Hepatocyte (in vitro differentiated cells): ENCODE measurements around the gene RCCD1. TPM values are rescaled to one million over a fixed set of nuclear protein-coding genes. Genes with fewer than 3 reads are reported as not detected.

ENCODE experiments used
- DNase-seq: peaks from one replicate; pipeline ENCODE4 v3.0.0-alpha.2; 2016; ENCODE audit warnings: low spot score
- H2AFZ ChIP-seq: fragments of 200-600 bp; sonication (generic); 2 replicates; pipeline ENCODE4 v1.6.0; 2016; ENCODE audit warnings: antibody characterized with exemption, mild to moderate bottlenecking
- H3K27ac ChIP-seq: fragments of 200-600 bp; sonication (generic); 2 replicates; pipeline ENCODE4 v1.5.1; 2016; ENCODE audit warnings: mild to moderate bottlenecking
- H3K27me3 ChIP-seq: fragments of 200-600 bp; sonication (generic); 2 replicates; pipeline ENCODE4 v1.6.1; 2016
- H3K36me3 ChIP-seq: fragments of 200-600 bp; sonication (generic); replicated peaks from 2 replicates; pipeline ENCODE4 v1.5.1; 2016; ENCODE audit warnings: low read depth; ENCODE audit not compliant: insufficient read depth
- H3K4me1 ChIP-seq: fragments of 200-600 bp; sonication (generic); 2 replicates; pipeline ENCODE4 v1.5.1; 2016; ENCODE audit warnings: mild to moderate bottlenecking, moderate library complexity; ENCODE audit not compliant: insufficient read depth
- H3K4me2 ChIP-seq: fragments of 200-600 bp; sonication (generic); 2 replicates; pipeline ENCODE4 v1.6.0; 2016
- H3K4me3 ChIP-seq: fragments of 200-600 bp; sonication (generic); 2 replicates; pipeline ENCODE4 v1.5.1; 2016; ENCODE audit warnings: mild to moderate bottlenecking
- H3K79me2 ChIP-seq: fragments of 200-600 bp; sonication (generic); 2 replicates; pipeline ENCODE4 v1.6.0; 2017; ENCODE audit warnings: mild to moderate bottlenecking
- H3K9me2 ChIP-seq: fragments of 200-600 bp; sonication (generic); replicated peaks from 2 replicates; pipeline ENCODE4 v1.6.0; 2017; ENCODE audit warnings: mild to moderate bottlenecking; ENCODE audit not compliant: insufficient read depth
- H3K9me3 ChIP-seq: fragments of 200-600 bp; sonication (generic); 2 replicates; pipeline ENCODE4 v1.5.1; 2016; ENCODE audit warnings: low read depth, mild to moderate bottlenecking
- H4K20me1 ChIP-seq: fragments of 200-600 bp; sonication (generic); 2 replicates; pipeline ENCODE4 v1.6.0; 2016; ENCODE audit warnings: mild to moderate bottlenecking; ENCODE audit not compliant: insufficient read depth, poor library complexity, severe bottlenecking
- EZH2 ChIP-seq: fragments of 200-600 bp; sonication (generic); IDR thresholded peaks from 2 replicates; pipeline ENCODE4 v1.6.1; 2016; ENCODE audit warnings: antibody characterized with exemption, mild to moderate bottlenecking, borderline replicate concordance
- EZH2phosphoT487 ChIP-seq: fragments of 200-600 bp; sonication (generic); IDR thresholded peaks from one replicate; pipeline ENCODE4 v1.6.1; 2018; ENCODE audit warnings: antibody characterized with exemption, mild to moderate bottlenecking, low read depth, moderate library complexity; ENCODE audit not compliant: unreplicated experiment, severe bottlenecking
- WGBS: methylation state at CpG from one replicate; pipeline ENCODE4 v1.1.6; 2016; ENCODE audit warnings: low lambda C conversion rate; ENCODE audit errors: missing lambda C conversion rate; 5-methylcytosine and 5-hydroxymethylcytosine counted together
- polyA plus RNA-seq: library from polyadenylated mRNA; unstranded; fragments of >200 nt; fragmentation: Nextera tagmentation; extraction: Ambion mirVana; gene quantifications from 2 replicates; pipeline ENCODE4 v1.2.1, GENCODE V29; 2016
- total RNA-seq: library from RNA; depleted of rRNA; stranded (reverse); fragments of >200 nt; gene quantifications from 2 replicates; pipeline ENCODE4 v1.2.3, GENCODE V29; 2014
- TF ChIP-seq, protein P1 (sequence below): fragments of 200-600 bp; sonication (generic); IDR thresholded peaks from 2 replicates; pipeline ENCODE4 v1.5.1; 2016; ENCODE audit warnings: antibody characterized with exemption, mild to moderate bottlenecking; ENCODE audit not compliant: poor library complexity

The RCCD1 gene
- total and polyA plus RNA-seq, 2 experiments from 2014 or later = 9.5 to 11.2 TPM

DNA sequence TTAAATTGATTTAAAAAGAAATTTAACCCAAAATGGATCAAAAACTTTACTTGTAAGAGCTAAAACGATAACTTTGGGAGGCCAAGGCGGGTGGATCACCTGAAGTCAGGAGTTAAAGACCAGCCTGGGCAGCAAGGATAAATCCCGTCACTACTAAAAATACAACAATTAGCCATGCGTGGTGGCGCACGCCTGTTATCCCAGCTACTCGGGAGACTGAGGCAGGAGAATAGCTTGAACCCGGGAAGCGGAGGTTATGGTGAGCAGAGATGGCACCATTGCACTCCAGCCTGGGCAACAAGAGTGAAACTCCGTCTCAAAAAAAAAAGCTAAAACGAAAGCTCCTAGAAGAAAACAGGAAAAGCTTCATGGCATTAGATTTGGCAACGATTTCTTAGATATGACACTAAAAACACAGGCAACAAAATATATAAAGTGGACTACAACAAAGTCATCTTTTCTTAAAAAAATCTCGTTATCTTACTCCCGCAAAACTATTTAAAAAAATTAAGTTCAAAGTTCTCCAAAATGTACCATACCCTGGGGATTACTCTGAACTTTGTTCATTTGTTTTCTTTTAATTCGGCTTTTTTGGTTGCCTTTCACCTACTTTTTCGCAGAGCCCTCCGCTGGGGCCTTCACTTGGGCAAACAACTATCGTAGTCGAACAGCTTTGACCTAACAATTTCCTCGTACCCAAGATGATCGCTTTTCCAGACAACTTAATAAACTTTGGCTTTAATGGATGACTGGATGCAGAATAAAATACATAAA, 25.3 kb upstream of the RCCD1 start:
- no peaks in the 10 kb centered on the region for H3K79me2 ChIP-seq
- no peak overlapping the region for H3K27ac ChIP-seq
- no peaks in the 10 kb centered on the region for H4K20me1 ChIP-seq
- TF ChIP-seq, protein P1, sequence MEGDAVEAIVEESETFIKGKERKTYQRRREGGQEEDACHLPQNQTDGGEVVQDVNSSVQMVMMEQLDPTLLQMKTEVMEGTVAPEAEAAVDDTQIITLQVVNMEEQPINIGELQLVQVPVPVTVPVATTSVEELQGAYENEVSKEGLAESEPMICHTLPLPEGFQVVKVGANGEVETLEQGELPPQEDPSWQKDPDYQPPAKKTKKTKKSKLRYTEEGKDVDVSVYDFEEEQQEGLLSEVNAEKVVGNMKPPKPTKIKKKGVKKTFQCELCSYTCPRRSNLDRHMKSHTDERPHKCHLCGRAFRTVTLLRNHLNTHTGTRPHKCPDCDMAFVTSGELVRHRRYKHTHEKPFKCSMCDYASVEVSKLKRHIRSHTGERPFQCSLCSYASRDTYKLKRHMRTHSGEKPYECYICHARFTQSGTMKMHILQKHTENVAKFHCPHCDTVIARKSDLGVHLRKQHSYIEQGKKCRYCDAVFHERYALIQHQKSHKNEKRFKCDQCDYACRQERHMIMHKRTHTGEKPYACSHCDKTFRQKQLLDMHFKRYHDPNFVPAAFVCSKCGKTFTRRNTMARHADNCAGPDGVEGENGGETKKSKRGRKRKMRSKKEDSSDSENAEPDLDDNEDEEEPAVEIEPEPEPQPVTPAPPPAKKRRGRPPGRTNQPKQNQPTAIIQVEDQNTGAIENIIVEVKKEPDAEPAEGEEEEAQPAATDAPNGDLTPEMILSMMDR = no peak
- TF ChIP-seq EZH2phosphoT487 (no peak), EZH2 (no peak)
- no peaks in the 10 kb centered on the region for H3K36me3 ChIP-seq
- H3K9me2 ChIP-seq = no peaks in the 10 kb centered on the region
- no peak overlapping the region for H3K4me2 ChIP-seq
- no peak overlapping the region for H2AFZ ChIP-seq
- WGBS = 95% methylated on average over 21 of the region's 21 CpGs
- H3K4me1 ChIP-seq = peaks cover 1% of the 10 kb centered on the region
- H3K27me3 ChIP-seq = no peaks in the 10 kb centered on the region
- H3K4me3 ChIP-seq = no peak overlapping the region
- DNase-seq = no peak
- no peaks in the 10 kb centered on the region for H3K9me3 ChIP-seq

DNA sequence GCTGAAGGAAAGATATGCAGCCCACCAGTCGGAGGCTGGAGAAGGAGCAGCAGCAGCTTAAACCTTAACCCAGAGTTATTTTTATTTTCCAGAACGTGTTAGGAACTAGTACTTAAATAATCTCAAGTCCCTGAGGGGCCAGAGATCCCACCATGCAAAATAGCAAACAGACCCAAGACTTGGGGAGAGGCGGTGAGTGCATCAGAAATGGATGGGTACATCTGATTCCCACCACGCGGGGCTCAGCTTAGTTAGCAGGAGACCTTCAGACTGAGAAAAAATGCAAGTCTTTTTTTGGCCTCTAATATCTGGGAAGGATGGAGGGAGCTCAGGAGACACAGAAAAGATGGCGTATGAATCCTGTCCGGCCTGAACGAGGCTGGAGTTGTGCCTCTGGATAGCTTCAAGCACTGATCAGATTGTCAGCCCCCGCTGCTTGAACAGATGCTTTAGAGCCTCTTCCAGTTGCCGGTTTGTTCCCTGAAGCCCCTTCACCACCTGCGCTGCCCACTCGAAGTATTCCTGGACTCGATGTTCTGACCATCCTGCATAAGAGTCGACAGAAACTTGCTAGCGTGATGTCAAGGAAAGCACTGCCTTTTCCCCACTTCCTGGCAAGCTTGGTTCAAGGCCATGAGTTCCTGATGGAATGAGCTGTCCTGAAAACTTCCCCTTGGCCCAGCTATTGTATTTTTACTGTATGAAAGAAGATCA, 23.7 kb upstream of the RCCD1 start:
- TF ChIP-seq EZH2phosphoT487 = no peak
- TF ChIP-seq EZH2 = no peak
- Histone ChIP-seq H3K9me3 (no peaks in the 10 kb centered on the region), H3K4me3 (no peak overlapping the region)

GRCh38 chr15:90931575-90931827, 23.2 kb upstream of the RCCD1 start:
- Histone ChIP-seq H3K9me3 (no peaks in the 10 kb centered on the region), H3K27me3 (no peaks in the 10 kb centered on the region), H3K9me2 (no peaks in the 10 kb centered on the region), H3K4me3 (no peak overlapping the region), H4K20me1 (no peaks in the 10 kb centered on the region), H3K36me3 (no peaks in the 10 kb centered on the region), H2AFZ (no peak overlapping the region), H3K4me1 (peaks cover 10% of the 10 kb centered on the region), H3K79me2 (peaks cover 13% of the 10 kb centered on the region), H3K27ac (no peak overlapping the region), H3K4me2 (peak overlapping the region; percentile 90)
- TF ChIP-seq, protein P1 = no peak
- no peak for TF ChIP-seq EZH2phosphoT487
- TF ChIP-seq EZH2 = no peak
- 40% methylated on average over 6 of the region's 6 CpGs for WGBS
- no peak for DNase-seq

More for the DNA sequence above, 23.7 kb upstream of the RCCD1 start:
- peak overlapping the region; percentile 90 for H3K4me2 ChIP-seq
- no peaks in the 10 kb centered on the region for H3K27me3 ChIP-seq
- no peaks in the 10 kb centered on the region for H4K20me1 ChIP-seq
- no peak overlapping the region for H2AFZ ChIP-seq
- H3K27ac ChIP-seq = no peak overlapping the region
- WGBS = 93% methylated on average over 15 of the region's 15 CpGs
- H3K9me2 ChIP-seq = no peaks in the 10 kb centered on the region
- no peak for DNase-seq
- no peaks in the 10 kb centered on the region for H3K36me3 ChIP-seq
- peaks cover 8% of the 10 kb centered on the region for H3K79me2 ChIP-seq
- H3K4me1 ChIP-seq = peaks cover 5% of the 10 kb centered on the region
